Activated CD4-positive, alpha-beta memory T cell treated with anti-CD3 and anti-CD28 coated beads for 36 hours (primary cell): ENCODE data around the gene OTOP1. TPM values are rescaled to one million over a fixed set of nuclear protein-coding genes. Genes with fewer than 3 reads are reported as not detected.
"Not testable (repeated sequence)": the region's sequence is repeated elsewhere in the genome, so short reads cannot be mapped to it uniquely, and the experiment has no call there.

Source experiments
- CTCF ChIA-PET: fragments of 350-600 bp; sonication (Branson Sonifier 250); formaldehyde crosslinking; loops from one replicate; lab custom pipeline; 2021; ENCODE audit warnings: antibody characterized with exemption, inconsistent platforms; lab: Charles Lee
- POLR2A ChIA-PET: fragments of 350-600 bp; sonication (Branson Sonifier 250); formaldehyde crosslinking; loops from one replicate; lab custom pipeline; 2021; ENCODE audit warnings: antibody characterized with exemption; lab: Charles Lee
- DNase-seq: peaks from one replicate; pipeline ENCODE4 v3.0.0-alpha.2; 2020
- H3K27ac Mint-ChIP-seq: one replicate; pipeline ENCODE4 v1.8.0; 2021; ENCODE audit warnings: mixed read lengths
- H3K27me3 Mint-ChIP-seq: one replicate; pipeline ENCODE4 v1.8.0; 2021; ENCODE audit warnings: mixed read lengths
- H3K36me3 Mint-ChIP-seq: one replicate; pipeline ENCODE4 v1.8.0; 2021; ENCODE audit warnings: mixed read lengths
- H3K4me1 Mint-ChIP-seq: one replicate; pipeline ENCODE4 v1.8.0; 2021; ENCODE audit warnings: low read depth, mixed read lengths
- H3K4me3 Mint-ChIP-seq: one replicate; pipeline ENCODE4 v1.8.0; 2021; ENCODE audit warnings: mild to moderate bottlenecking, mixed read lengths
- H3K9me3 Mint-ChIP-seq: one replicate; pipeline ENCODE4 v1.8.0; 2021; ENCODE audit warnings: mixed read lengths
- intact Hi-C: fragments of 100-400 bp; cut with micrococcal nuclease; formaldehyde crosslinking; loops from one replicate; pipeline ENCODE4 v1.15.1; 2023
- total RNA-seq, 2 experiments: library from RNA; stranded (reverse); gene quantifications; one replicate each; pipeline ENCODE4 v1.2.3, GENCODE V29; 2021

OTOP1 gene
- total RNA-seq, 2 experiments from 2014 or later: not detected

DNA sequence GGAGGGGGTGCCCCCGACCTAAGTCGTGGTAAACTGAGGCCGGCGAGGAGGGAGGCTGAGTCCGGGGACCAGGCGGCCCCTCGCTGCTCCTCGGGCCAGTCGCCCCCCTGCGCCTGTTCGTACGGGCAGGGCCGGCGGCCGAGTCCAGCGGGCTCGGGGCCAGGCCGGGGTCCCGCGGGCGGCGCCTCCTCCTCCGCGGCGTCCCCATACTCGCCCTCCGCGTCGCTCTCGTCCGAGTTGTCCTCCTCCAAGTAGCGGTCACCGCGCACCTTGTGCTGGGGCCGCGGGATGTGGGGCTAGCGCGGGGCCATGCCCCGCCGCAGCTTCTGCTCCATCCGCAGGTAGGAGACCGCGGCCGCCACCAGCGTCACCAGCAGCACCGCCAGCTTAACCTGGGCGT lies 83.4 kb downstream of the OTOP1 start:
- H3K4me1 Mint-ChIP-seq, intact Hi-C loops, H3K9me3 Mint-ChIP-seq, POLR2A ChIA-PET, H3K27me3 Mint-ChIP-seq, H3K27ac Mint-ChIP-seq, H3K4me3 Mint-ChIP-seq, CTCF ChIA-PET, H3K36me3 Mint-ChIP-seq, DNase-seq: not testable (repeated sequence)

DNA sequence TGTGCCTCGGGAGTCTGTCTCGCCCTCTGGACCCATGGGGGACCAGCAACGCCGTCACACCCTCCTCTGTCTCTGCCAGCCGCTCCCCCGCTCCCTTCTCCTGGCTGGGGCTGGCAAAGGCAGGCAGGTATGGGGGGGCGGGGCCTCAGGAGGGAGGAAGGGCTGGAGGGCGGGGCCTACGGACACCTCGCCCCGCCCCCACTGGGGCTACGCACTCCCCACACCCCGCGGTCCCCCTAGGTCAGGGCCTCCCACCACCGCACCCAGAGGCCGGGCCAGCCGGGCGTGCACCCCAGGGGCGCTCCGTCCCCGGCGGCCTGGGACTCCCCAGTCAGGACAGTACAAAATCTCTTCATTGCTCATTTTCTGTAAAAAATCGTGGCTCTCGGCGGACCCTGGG lies 84.0 kb downstream of the OTOP1 start:
- intact Hi-C loops, H3K27ac Mint-ChIP-seq, DNase-seq, CTCF ChIA-PET, H3K9me3 Mint-ChIP-seq, H3K36me3 Mint-ChIP-seq, H3K27me3 Mint-ChIP-seq, POLR2A ChIA-PET, H3K4me1 Mint-ChIP-seq, H3K4me3 Mint-ChIP-seq: not testable (repeated sequence)

DNA sequence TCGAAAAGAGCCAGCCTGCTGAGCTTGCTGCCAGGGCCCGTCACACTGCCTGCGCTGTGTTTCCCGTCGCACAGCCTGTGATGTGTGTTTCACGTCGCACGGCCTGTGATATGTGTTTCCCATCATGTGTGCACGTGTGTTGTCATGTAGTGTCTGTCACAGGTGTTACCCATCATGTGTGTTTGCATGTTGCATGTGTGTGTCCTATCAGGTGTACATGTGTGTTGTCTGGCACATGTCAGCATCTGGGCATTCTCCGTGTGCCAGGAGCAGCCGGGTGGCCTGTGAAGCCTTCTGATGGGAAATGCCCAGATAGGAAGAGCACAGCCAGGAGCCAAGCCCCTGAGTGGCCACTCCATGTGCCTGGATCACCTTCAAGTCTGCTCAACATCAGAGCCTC lies 85.5 kb downstream of the OTOP1 start:
- H3K27me3 Mint-ChIP-seq: not testable (repeated sequence)

More for the DNA sequence above, 85.5 kb downstream of the OTOP1 start:
- DNase-seq, H3K4me1 Mint-ChIP-seq, H3K9me3 Mint-ChIP-seq, intact Hi-C loops, POLR2A ChIA-PET, H3K4me3 Mint-ChIP-seq, H3K36me3 Mint-ChIP-seq, H3K27ac Mint-ChIP-seq, CTCF ChIA-PET: not testable (repeated sequence)

Other genes with a start within 250 kb of the OTOP1 start
- 10 to 100 TPM; 22.0 to 25.3 TPM for gene TMEM128, start 21.3 kb upstream of the OTOP1 start, total RNA-seq
- 10 to 100 TPM; 49.7 to 54.0 TPM for gene LYAR, start 63.2 kb upstream of the OTOP1 start, total RNA-seq
- gene ZBTB49, start 63.3 kb upstream of the OTOP1 start, total RNA-seq: 1 to 10 TPM; 4.3 to 4.6 TPM
- gene NSG1, start 160.2 kb upstream of the OTOP1 start, total RNA-seq: 10 to 100 TPM in 1 of 2 experiments, 1 to 10 TPM in 1; 9.1 to 11.4 TPM